SK-N-SH (cell line): Measurements from ENCODE around the gene DYNLRB1. TPM values are rescaled to one million over a fixed set of nuclear protein-coding genes. Genes with fewer than 3 reads are reported as not detected.

Experiments
- CTCF ChIA-PET: fragments of 300-600, 350-600 bp; formaldehyde crosslinking; extraction: SDS; loops from one replicate; lab custom pipeline; 2021; lab: Yijun Ruan, JAX
- POLR2A ChIA-PET: fragments of 350-600 bp; sonication (Branson Sonifier 250); formaldehyde crosslinking; extraction: SDS; loops from one replicate; lab custom pipeline; 2020; ENCODE audit warnings: antibody characterized with exemption, inconsistent platforms; lab: Yijun Ruan, JAX
- DNase-seq: peaks from one replicate; pipeline ENCODE4 v3.0.0; 2012
- H2AFZ ChIP-seq: fragments of 200-600 bp; sonication (generic); 2 replicates; pipeline ENCODE4 v1.8.1; 2016; ENCODE audit warnings: antibody characterized with exemption, mild to moderate bottlenecking, low read depth
- H3F3A ChIP-seq: fragments of 200-600 bp; sonication (generic); replicated peaks from 2 replicates; pipeline ENCODE3; 2016; ENCODE audit warnings: antibody characterized with exemption, mild to moderate bottlenecking; ENCODE audit not compliant: insufficient read depth
- H3K27ac ChIP-seq, 2 experiments: fragments of 200-500 bp in 1 of 2; fragments of 200-600 bp in 1 of 2; sonication (Bioruptor generic) in 1 of 2; sonication (generic), shearing (Covaris generic) in 1 of 2; 2 replicates each; pipeline versions ENCODE4 v1.5.1 to v1.6.1; 2014 to 2016; ENCODE audit warnings: low read depth in 2 of 2, inconsistent platforms in 1 of 2, low read length in 1 of 2, mild to moderate bottlenecking in 1 of 2, mixed read lengths in 1 of 2
- H3K27me3 ChIP-seq: fragments of 200-600 bp; sonication (generic), shearing (Covaris generic); 2 replicates; pipeline ENCODE4 v1.6.1; 2016; ENCODE audit warnings: mixed run types; ENCODE audit not compliant: insufficient read depth
- H3K36me3 ChIP-seq, 2 experiments: fragments of 200-500 bp in 1 of 2; fragments of 200-600 bp in 1 of 2; sonication (Bioruptor generic) in 1 of 2; sonication (generic) in 1 of 2; replicated peaks in 1 of 2; 2 replicates each; pipeline versions ENCODE3 to v1.5.1; 2014 to 2016; ENCODE audit warnings: low read length in 1 of 2, mild to moderate bottlenecking in 1 of 2; ENCODE audit not compliant: insufficient read depth in 2 of 2, control insufficient read depth in 1 of 2
- H3K4me1 ChIP-seq, 2 experiments: fragments of 200-500 bp in 1 of 2; fragments of 200-600 bp in 1 of 2; sonication (Bioruptor generic) in 1 of 2; sonication (generic), shearing (Covaris generic) in 1 of 2; 2 replicates each; pipeline versions ENCODE4 v1.5.1 to v1.6.1; 2014 to 2016; ENCODE audit warnings: low read depth in 1 of 2, low read length in 1 of 2, mixed run types in 1 of 2; ENCODE audit not compliant: insufficient read depth in 2 of 2, control insufficient read depth in 1 of 2
- H3K4me2 ChIP-seq: fragments of 200-600 bp; sonication (generic), shearing (Covaris generic); 2 replicates; pipeline ENCODE4 v1.6.1; 2017; ENCODE audit warnings: mixed run types
- H3K4me3 ChIP-seq, 2 experiments: fragments of 200-500 bp in 1 of 2; fragments of 200-600 bp in 1 of 2; sonication (Bioruptor generic) in 1 of 2; sonication (generic), shearing (Covaris generic) in 1 of 2; 2 replicates each; pipeline versions ENCODE4 v1.5.1 to v1.8.1; 2014 to 2016; ENCODE audit warnings: low read depth in 2 of 2, inconsistent platforms in 1 of 2, low read length in 1 of 2, mild to moderate bottlenecking in 1 of 2, mixed read lengths in 1 of 2, moderate library complexity in 1 of 2
- H3K79me2 ChIP-seq: fragments of 200-600 bp; sonication (generic); 2 replicates; pipeline ENCODE4 v1.8.1; 2017; ENCODE audit warnings: mild to moderate bottlenecking; ENCODE audit not compliant: insufficient read depth
- H3K9ac ChIP-seq: fragments of 200-600 bp; sonication (generic); 2 replicates; pipeline ENCODE4 v1.6.1; 2017; ENCODE audit warnings: mixed run types
- H3K9me2 ChIP-seq: fragments of 200-600 bp; sonication (generic); 2 replicates; pipeline ENCODE4 v1.6.1; 2017; ENCODE audit warnings: mixed run types
- H3K9me3 ChIP-seq: fragments of 200-600 bp; sonication (generic); 2 replicates; pipeline ENCODE4 v1.6.1; 2017; ENCODE audit warnings: mixed run types, mild to moderate bottlenecking, moderate library complexity
- H4K20me1 ChIP-seq: fragments of 200-600 bp; sonication (generic); 2 replicates; pipeline ENCODE4 v1.6.1; 2017; ENCODE audit warnings: mild to moderate bottlenecking, mixed run types; ENCODE audit not compliant: insufficient read depth
- EP300 ChIP-seq, 2 experiments: IDR thresholded peaks; 2 replicates each; pipeline versions ENCODE4 v1.4.0 to v1.6.1; 2012; ENCODE audit warnings: borderline replicate concordance in 1 of 2, low read depth in 1 of 2, low read length in 1 of 2
- FOXJ3 ChIP-seq: sonication (generic); formaldehyde crosslinking; IDR thresholded peaks from 2 replicates; pipeline ENCODE4 v1.5.1; 2020; ENCODE audit warnings: mild to moderate bottlenecking, missing genetic modification reagents
- GABPA ChIP-seq: IDR thresholded peaks from 2 replicates; pipeline ENCODE4 v1.4.0; 2012; ENCODE audit warnings: low read depth, mild to moderate bottlenecking
- JUND ChIP-seq: IDR thresholded peaks from 2 replicates; pipeline ENCODE4 v1.4.0; 2012
- NRF1 ChIP-seq: IDR thresholded peaks from 2 replicates; pipeline ENCODE4 v1.6.1; 2012; ENCODE audit warnings: low read depth, mild to moderate bottlenecking, low read length
- RAD21 ChIP-seq: IDR thresholded peaks from 2 replicates; pipeline ENCODE4 v1.6.1; 2012; ENCODE audit warnings: mild to moderate bottlenecking, low read length
- RCOR1 ChIP-seq: fragments of 150-350 bp; IDR thresholded peaks from 2 replicates; pipeline ENCODE4 v1.6.1; 2017; ENCODE audit warnings: antibody characterized with exemption, low read length
- RXRA ChIP-seq: IDR thresholded peaks from 2 replicates; pipeline ENCODE4 v1.4.0; 2012; ENCODE audit warnings: low read depth, mild to moderate bottlenecking, borderline replicate concordance
- SIN3A ChIP-seq: IDR thresholded peaks from 2 replicates; pipeline ENCODE4 v1.6.1; 2012; ENCODE audit warnings: low read depth, mild to moderate bottlenecking, low read length, moderate library complexity, borderline replicate concordance
- SMC3 ChIP-seq: IDR thresholded peaks from 2 replicates; pipeline ENCODE4 v1.6.1; 2012; ENCODE audit warnings: low read depth, low read length, improper control_type of control experiment
- TAF1 ChIP-seq: IDR thresholded peaks from 2 replicates; pipeline ENCODE4 v1.6.1; 2012; ENCODE audit warnings: low read depth, mild to moderate bottlenecking, low read length, moderate library complexity, borderline replicate concordance
- TEAD4 ChIP-seq: IDR thresholded peaks from 2 replicates; pipeline ENCODE4 v1.4.0; 2012; ENCODE audit warnings: mild to moderate bottlenecking, borderline replicate concordance; ENCODE audit not compliant: insufficient read depth
- WGBS: methylation state at CpG from one replicate; pipeline ENCODE4 v1.1.6; 2017; ENCODE audit warnings: low lambda C conversion rate; 5-methylcytosine and 5-hydroxymethylcytosine counted together
- polyA plus RNA-seq, 3 experiments: library from polyadenylated mRNA; depleted of rRNA; stranded (reverse); fragments of >200 nt; gene quantifications; 2 replicates each; pipeline ENCODE4 v1.2.3, GENCODE V29; 2012
- TF ChIP-seq, protein P1 (sequence below): fragments of 200-600 bp; sonication (generic); IDR thresholded peaks from 2 replicates; pipeline ENCODE4 v1.6.1; 2017; ENCODE audit warnings: antibody characterized with exemption, mild to moderate bottlenecking, moderate library complexity
- TF ChIP-seq, protein P2 (sequence below): IDR thresholded peaks from 2 replicates; pipeline ENCODE4 v1.4.0; 2012; ENCODE audit warnings: low read depth, borderline replicate concordance
- TF ChIP-seq, protein P3 (sequence below): fragments of 150-350 bp; IDR thresholded peaks from 2 replicates; pipeline ENCODE4 v1.6.1; 2017; ENCODE audit warnings: antibody characterized with exemption, low read length, low read depth, borderline replicate concordance
- TF ChIP-seq, protein P4 (sequence below): IDR thresholded peaks from 2 replicates; pipeline ENCODE4; 2012
- TF ChIP-seq, protein P5 (sequence below): IDR thresholded peaks from 2 replicates; pipeline ENCODE4 v1.6.1; 2012; ENCODE audit warnings: mild to moderate bottlenecking, low read depth, low read length, moderate library complexity

The DYNLRB1 gene
- polyA plus RNA-seq, 1 of the 3 experiments (the other 2 are of a cell fraction) = 402 TPM

DNA sequence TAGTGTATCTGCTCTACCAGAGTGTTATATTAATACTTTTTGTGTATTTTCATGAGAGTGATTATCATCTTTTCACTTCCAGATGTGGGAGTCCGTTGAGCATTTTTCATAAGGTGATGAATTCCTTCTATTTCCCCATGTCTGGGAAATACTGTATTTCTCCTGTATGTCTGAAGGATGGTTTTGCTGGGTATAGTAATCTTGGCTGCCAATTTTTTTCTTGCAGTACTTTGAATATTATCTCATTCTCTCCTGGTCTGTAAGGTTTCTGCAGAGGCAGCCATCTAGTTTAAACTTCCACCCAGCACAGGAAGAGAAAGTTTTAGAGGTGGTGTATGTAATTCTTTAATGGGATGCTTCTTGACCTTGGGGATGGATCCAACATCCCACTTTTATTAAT lies 15.4 kb upstream of the DYNLRB1 start:
- Histone ChIP-seq H3K9me2 (no peaks in the 10 kb centered on the region), H3K4me2 (no peak overlapping the region), H3K4me3 (no peak overlapping the region), H3K4me1 (no peaks in the 10 kb centered on the region), H3K79me2 (peaks cover 64% of the 10 kb centered on the region), H3K9me3 (no peaks in the 10 kb centered on the region), H2AFZ (no peak overlapping the region), H3K27ac (no peak overlapping the region), H3K9ac (no peak overlapping the region), H3F3A (peaks cover 10% of the 10 kb centered on the region), H4K20me1 (no peaks in the 10 kb centered on the region), H3K27me3 (no peaks in the 10 kb centered on the region), H3K36me3 (peaks cover 18 to 91% of the 10 kb centered on the region in 2 experiments)
- ChIA-PET CTCF (no interaction called here), POLR2A (no interaction called here)
- DNase-seq = no peak
- 97% methylated on average over 1 of the region's 1 CpG for WGBS
- TF ChIP-seq FOXJ3 (CRISPR knock-in tag) (no peak), JUND (no peak), SIN3A (no peak), RXRA (no peak), RCOR1 (no peak), NRF1 (no peak), SMC3 (no peak), EP300 (IDR thresholded peaks at IDR 0.05; ENCODE audit: borderline replicate concordance in 1 of 2, low read depth in 1 of 2, low read length in 1 of 2) (no peak), TAF1 (no peak), TEAD4 (no peak), RAD21 (no peak), GABPA (no peak)
- TF ChIP-seq, protein P1, sequence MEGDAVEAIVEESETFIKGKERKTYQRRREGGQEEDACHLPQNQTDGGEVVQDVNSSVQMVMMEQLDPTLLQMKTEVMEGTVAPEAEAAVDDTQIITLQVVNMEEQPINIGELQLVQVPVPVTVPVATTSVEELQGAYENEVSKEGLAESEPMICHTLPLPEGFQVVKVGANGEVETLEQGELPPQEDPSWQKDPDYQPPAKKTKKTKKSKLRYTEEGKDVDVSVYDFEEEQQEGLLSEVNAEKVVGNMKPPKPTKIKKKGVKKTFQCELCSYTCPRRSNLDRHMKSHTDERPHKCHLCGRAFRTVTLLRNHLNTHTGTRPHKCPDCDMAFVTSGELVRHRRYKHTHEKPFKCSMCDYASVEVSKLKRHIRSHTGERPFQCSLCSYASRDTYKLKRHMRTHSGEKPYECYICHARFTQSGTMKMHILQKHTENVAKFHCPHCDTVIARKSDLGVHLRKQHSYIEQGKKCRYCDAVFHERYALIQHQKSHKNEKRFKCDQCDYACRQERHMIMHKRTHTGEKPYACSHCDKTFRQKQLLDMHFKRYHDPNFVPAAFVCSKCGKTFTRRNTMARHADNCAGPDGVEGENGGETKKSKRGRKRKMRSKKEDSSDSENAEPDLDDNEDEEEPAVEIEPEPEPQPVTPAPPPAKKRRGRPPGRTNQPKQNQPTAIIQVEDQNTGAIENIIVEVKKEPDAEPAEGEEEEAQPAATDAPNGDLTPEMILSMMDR = no peak
- TF ChIP-seq, protein P2, sequence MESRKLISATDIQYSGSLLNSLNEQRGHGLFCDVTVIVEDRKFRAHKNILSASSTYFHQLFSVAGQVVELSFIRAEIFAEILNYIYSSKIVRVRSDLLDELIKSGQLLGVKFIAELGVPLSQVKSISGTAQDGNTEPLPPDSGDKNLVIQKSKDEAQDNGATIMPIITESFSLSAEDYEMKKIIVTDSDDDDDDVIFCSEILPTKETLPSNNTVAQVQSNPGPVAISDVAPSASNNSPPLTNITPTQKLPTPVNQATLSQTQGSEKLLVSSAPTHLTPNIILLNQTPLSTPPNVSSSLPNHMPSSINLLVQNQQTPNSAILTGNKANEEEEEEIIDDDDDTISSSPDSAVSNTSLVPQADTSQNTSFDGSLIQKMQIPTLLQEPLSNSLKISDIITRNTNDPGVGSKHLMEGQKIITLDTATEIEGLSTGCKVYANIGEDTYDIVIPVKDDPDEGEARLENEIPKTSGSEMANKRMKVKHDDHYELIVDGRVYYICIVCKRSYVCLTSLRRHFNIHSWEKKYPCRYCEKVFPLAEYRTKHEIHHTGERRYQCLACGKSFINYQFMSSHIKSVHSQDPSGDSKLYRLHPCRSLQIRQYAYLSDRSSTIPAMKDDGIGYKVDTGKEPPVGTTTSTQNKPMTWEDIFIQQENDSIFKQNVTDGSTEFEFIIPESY = no peak
- TF ChIP-seq, protein P3, sequence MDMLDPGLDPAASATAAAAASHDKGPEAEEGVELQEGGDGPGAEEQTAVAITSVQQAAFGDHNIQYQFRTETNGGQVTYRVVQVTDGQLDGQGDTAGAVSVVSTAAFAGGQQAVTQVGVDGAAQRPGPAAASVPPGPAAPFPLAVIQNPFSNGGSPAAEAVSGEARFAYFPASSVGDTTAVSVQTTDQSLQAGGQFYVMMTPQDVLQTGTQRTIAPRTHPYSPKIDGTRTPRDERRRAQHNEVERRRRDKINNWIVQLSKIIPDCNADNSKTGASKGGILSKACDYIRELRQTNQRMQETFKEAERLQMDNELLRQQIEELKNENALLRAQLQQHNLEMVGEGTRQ = no peak
- TF ChIP-seq, protein P4, sequence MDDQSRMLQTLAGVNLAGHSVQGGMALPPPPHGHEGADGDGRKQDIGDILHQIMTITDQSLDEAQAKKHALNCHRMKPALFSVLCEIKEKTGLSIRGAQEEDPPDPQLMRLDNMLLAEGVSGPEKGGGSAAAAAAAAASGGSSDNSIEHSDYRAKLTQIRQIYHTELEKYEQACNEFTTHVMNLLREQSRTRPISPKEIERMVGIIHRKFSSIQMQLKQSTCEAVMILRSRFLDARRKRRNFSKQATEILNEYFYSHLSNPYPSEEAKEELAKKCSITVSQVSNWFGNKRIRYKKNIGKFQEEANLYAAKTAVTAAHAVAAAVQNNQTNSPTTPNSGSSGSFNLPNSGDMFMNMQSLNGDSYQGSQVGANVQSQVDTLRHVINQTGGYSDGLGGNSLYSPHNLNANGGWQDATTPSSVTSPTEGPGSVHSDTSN = no peak
- TF ChIP-seq, protein P5, sequence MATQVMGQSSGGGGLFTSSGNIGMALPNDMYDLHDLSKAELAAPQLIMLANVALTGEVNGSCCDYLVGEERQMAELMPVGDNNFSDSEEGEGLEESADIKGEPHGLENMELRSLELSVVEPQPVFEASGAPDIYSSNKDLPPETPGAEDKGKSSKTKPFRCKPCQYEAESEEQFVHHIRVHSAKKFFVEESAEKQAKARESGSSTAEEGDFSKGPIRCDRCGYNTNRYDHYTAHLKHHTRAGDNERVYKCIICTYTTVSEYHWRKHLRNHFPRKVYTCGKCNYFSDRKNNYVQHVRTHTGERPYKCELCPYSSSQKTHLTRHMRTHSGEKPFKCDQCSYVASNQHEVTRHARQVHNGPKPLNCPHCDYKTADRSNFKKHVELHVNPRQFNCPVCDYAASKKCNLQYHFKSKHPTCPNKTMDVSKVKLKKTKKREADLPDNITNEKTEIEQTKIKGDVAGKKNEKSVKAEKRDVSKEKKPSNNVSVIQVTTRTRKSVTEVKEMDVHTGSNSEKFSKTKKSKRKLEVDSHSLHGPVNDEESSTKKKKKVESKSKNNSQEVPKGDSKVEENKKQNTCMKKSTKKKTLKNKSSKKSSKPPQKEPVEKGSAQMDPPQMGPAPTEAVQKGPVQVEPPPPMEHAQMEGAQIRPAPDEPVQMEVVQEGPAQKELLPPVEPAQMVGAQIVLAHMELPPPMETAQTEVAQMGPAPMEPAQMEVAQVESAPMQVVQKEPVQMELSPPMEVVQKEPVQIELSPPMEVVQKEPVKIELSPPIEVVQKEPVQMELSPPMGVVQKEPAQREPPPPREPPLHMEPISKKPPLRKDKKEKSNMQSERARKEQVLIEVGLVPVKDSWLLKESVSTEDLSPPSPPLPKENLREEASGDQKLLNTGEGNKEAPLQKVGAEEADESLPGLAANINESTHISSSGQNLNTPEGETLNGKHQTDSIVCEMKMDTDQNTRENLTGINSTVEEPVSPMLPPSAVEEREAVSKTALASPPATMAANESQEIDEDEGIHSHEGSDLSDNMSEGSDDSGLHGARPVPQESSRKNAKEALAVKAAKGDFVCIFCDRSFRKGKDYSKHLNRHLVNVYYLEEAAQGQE = no peak
